Vagina (tissue), 2 donors: ENCODE results near the gene SNRNP70. TPM values are rescaled to one million over a fixed set of nuclear protein-coding genes. Genes with fewer than 3 reads are reported as not detected.
"Not testable (repeated sequence)": the region's sequence is repeated elsewhere in the genome, so short reads cannot be mapped to it uniquely, and the experiment has no call there.

Source experiments
- DNase-seq, 2 donors: peaks; one replicate each; pipeline ENCODE4 v3.0.0-alpha.2; 2017; ENCODE audit errors: extremely low spot score in 2 of 2
- H3K27ac ChIP-seq: fragments of 200-600 bp; sonication (generic); one replicate; pipeline ENCODE4 v1.5.1; 2019
- H3K27me3 ChIP-seq: fragments of 200-600 bp; sonication (generic); one replicate; pipeline ENCODE4 v1.5.1; 2019
- H3K36me3 ChIP-seq, 2 donors: fragments of 200-600 bp; sonication (generic); one replicate each; pipeline ENCODE4 v1.5.1; 2017 to 2019
- H3K4me1 ChIP-seq: fragments of 200-600 bp; sonication (generic); one replicate; pipeline ENCODE4 v1.5.1; 2019
- H3K4me3 ChIP-seq, 2 donors: fragments of 200-600 bp; sonication (generic); 1 replicate in 1 of 2; 2 replicates in 1 of 2; pipeline ENCODE4 v1.5.1; 2016 to 2019
- H3K9me3 ChIP-seq: fragments of 200-600 bp; sonication (generic); one replicate; pipeline ENCODE4 v1.5.1; 2019
- POLR2A ChIP-seq, 2 donors: fragments of 450-650 bp; IDR thresholded peaks; one replicate each; pipeline ENCODE4 v1.6.1; 2017; ENCODE audit warnings: antibody characterized with exemption in 2 of 2, mild to moderate bottlenecking in 2 of 2, moderate library complexity in 2 of 2
- POLR2AphosphoS5 ChIP-seq, 2 donors: sonication (generic); formaldehyde crosslinking; IDR thresholded peaks; one replicate each; pipeline ENCODE4 v1.9.0; 2017; ENCODE audit warnings: antibody characterized with exemption in 2 of 2, mild to moderate bottlenecking in 2 of 2, low read depth in 1 of 2; ENCODE audit not compliant: insufficient read depth in 1 of 2
- intact Hi-C: fragments of 100-400 bp; cut with DNase I; formaldehyde crosslinking; loops from one replicate; pipeline ENCODE4 v1.15.1; 2023
- total RNA-seq: library from RNA; depleted of rRNA; stranded (reverse); fragments of >200 nt; gene quantifications from one replicate; pipeline ENCODE4 v1.2.3, GENCODE V29; 2016
- TF ChIP-seq, protein P1 (sequence below), 3 experiments: fragments of 450-650 bp in 2 of 3; fragments of 200-600 bp in 1 of 3; sonication (generic) in 1 of 3; IDR thresholded peaks; one replicate each; pipeline ENCODE4 v1.5.1; 2017 to 2019; ENCODE audit warnings: antibody characterized with exemption in 3 of 3, mild to moderate bottlenecking in 2 of 3, moderate library complexity in 2 of 3

The SNRNP70 gene
- total RNA-seq, 1 donor from 2014 or later: 380 TPM

DNA sequence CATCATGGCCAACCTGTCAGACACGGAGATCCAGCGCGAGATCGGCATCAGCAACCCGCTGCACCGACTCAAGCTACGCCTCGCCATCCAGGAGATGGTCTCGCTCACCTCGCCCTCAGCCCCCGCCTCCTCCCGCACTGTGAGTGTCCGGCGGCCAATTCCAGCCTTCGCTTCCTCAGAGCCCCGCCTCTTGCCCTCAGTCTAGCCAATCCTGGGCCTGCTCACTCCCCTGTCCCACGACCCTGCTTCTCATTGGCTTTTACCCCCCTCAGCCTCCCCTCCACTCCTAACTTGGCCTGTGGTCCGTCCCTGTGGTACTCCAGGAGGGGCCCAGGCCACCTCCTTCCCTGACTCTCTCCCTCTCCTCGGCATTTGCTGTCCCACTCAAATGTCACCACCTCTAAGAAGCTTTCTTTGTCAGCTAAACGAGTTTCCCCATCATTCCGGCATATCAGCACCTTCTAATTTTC is 57.6 kb downstream of the SNRNP70 start:
- Histone ChIP-seq H3K9me3 (no peaks in the 10 kb centered on the region), H3K27ac (no peak overlapping the region), H3K27me3 (no peaks in the 10 kb centered on the region), H3K4me3 (peak overlapping the region; percentile 38 to 42), H3K36me3 (no peaks in the 10 kb centered on the region), H3K4me1 (peaks cover 25% of the 10 kb centered on the region)
- DNase-seq: peak in 1 of 2 donors; percentile 88
- intact Hi-C loops: loop anchor here (10.0 kb wide), 1 partner anchor 148 kb away; the partner anchor contains the start of genes GYS1 and RUVBL2
- TF ChIP-seq POLR2A (IDR thresholded peaks at IDR 0.05) (no peak), POLR2AphosphoS5 (IDR thresholded peaks at IDR 0.05; ENCODE audit: insufficient read depth in 1 of 2, low read depth in 1 of 2) (peak; percentile 33 to 56)
- TF ChIP-seq, protein P1, sequence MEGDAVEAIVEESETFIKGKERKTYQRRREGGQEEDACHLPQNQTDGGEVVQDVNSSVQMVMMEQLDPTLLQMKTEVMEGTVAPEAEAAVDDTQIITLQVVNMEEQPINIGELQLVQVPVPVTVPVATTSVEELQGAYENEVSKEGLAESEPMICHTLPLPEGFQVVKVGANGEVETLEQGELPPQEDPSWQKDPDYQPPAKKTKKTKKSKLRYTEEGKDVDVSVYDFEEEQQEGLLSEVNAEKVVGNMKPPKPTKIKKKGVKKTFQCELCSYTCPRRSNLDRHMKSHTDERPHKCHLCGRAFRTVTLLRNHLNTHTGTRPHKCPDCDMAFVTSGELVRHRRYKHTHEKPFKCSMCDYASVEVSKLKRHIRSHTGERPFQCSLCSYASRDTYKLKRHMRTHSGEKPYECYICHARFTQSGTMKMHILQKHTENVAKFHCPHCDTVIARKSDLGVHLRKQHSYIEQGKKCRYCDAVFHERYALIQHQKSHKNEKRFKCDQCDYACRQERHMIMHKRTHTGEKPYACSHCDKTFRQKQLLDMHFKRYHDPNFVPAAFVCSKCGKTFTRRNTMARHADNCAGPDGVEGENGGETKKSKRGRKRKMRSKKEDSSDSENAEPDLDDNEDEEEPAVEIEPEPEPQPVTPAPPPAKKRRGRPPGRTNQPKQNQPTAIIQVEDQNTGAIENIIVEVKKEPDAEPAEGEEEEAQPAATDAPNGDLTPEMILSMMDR (IDR thresholded peaks at IDR 0.05): no peak

- TF ChIP-seq POLR2A (IDR thresholded peaks at IDR 0.05): no peak
- no peak for TF ChIP-seq POLR2AphosphoS5 (IDR thresholded peaks at IDR 0.05; ENCODE audit: insufficient read depth in 1 of 2, low read depth in 1 of 2)
- TF ChIP-seq, protein P1 (IDR thresholded peaks at IDR 0.05): peak; percentile 73 to 74 (median 74)
- Histone ChIP-seq H3K4me3 (no peak overlapping the region), H3K27ac (no peak overlapping the region), H3K36me3 (no peaks in the 10 kb centered on the region), H3K4me1 (peaks cover 46% of the 10 kb centered on the region), H3K9me3 (no peaks in the 10 kb centered on the region), H3K27me3 (no peaks in the 10 kb centered on the region)
- intact Hi-C loops: loop anchor here (5.0 to 10.0 kb wide), 2 partner anchors 48 to 151 kb away; partner anchors contain the start of genes GYS1 and RUVBL2
- no peak for DNase-seq
These were observed 60.5 kb downstream of the SNRNP70 start for GRCh38 chr19:49145573-49146407.

- not testable (repeated sequence) for H3K27me3 ChIP-seq, DNase-seq, H3K27ac ChIP-seq, H3K4me3 ChIP-seq, H3K9me3 ChIP-seq, H3K36me3 ChIP-seq
- intact Hi-C loops: loop anchor here (5.0 to 10.0 kb wide), 2 partner anchors 49 to 152 kb away; partner anchors contain the start of genes GYS1 and RUVBL2
- H3K4me1 ChIP-seq: peaks cover 52% of the 10 kb centered on the region
These were observed 61.1 kb downstream of the SNRNP70 start for GRCh38 chr19:49146408-49146770.

GRCh38 chr19:49148044-49148682 is 62.9 kb downstream of the SNRNP70 start:
- TF ChIP-seq POLR2A (IDR thresholded peaks at IDR 0.05): no peak
- TF ChIP-seq, protein P1 (IDR thresholded peaks at IDR 0.05): no peak
- TF ChIP-seq POLR2AphosphoS5 (IDR thresholded peaks at IDR 0.05; ENCODE audit: insufficient read depth in 1 of 2, low read depth in 1 of 2): no peak
- H3K9me3 ChIP-seq: no peaks in the 10 kb centered on the region
- peak overlapping the region; percentile 66 for H3K27ac ChIP-seq
- intact Hi-C loops: loop anchor here (5.0 to 10.0 kb wide), 2 partner anchors 51 to 153 kb away; partner anchors contain the start of genes GYS1 and RUVBL2
- no peaks in the 10 kb centered on the region for H3K36me3 ChIP-seq
- no peak for DNase-seq
- H3K4me1 ChIP-seq: peaks cover 49% of the 10 kb centered on the region
- no peaks in the 10 kb centered on the region for H3K27me3 ChIP-seq
- H3K4me3 ChIP-seq: peak overlapping the region; percentile 55 to 84

- intact Hi-C loops: loop anchor here (5.0 to 10.0 kb wide), 2 partner anchors 52 to 154 kb away; partner anchors contain the start of genes GYS1 and RUVBL2
- H3K4me1 ChIP-seq: peaks cover 48% of the 10 kb centered on the region
These were observed 63.8 kb downstream of the SNRNP70 start for GRCh38 chr19:49148784-49149651.

More at GRCh38 chr19:49148784-49149651, 63.8 kb downstream of the SNRNP70 start:
- H3K4me3 ChIP-seq: peak overlapping the region; percentile 55 to 84
- no peaks in the 10 kb centered on the region for H3K36me3 ChIP-seq
- no peak for DNase-seq
- TF ChIP-seq POLR2A (IDR thresholded peaks at IDR 0.05) (peak in 1 of 2 donors; percentile 51), POLR2AphosphoS5 (IDR thresholded peaks at IDR 0.05; ENCODE audit: insufficient read depth in 1 of 2, low read depth in 1 of 2) (peak; percentile 71 to 72)
- TF ChIP-seq, protein P1 (IDR thresholded peaks at IDR 0.05): no peak
- H3K27ac ChIP-seq: peak overlapping the region; percentile 66
- no peaks in the 10 kb centered on the region for H3K27me3 ChIP-seq
- no peaks in the 10 kb centered on the region for H3K9me3 ChIP-seq
